NCI-H1694 treated with DMSO at 0.1 percent for 48 hours (cell line): Measurements from ENCODE around the gene PPP1R7.

Experiments
- DNase-seq: peaks from one replicate; lab custom pipeline; 2025; lab: John Stamatoyannopoulos, UW

PPP1R7 gene

DNA sequence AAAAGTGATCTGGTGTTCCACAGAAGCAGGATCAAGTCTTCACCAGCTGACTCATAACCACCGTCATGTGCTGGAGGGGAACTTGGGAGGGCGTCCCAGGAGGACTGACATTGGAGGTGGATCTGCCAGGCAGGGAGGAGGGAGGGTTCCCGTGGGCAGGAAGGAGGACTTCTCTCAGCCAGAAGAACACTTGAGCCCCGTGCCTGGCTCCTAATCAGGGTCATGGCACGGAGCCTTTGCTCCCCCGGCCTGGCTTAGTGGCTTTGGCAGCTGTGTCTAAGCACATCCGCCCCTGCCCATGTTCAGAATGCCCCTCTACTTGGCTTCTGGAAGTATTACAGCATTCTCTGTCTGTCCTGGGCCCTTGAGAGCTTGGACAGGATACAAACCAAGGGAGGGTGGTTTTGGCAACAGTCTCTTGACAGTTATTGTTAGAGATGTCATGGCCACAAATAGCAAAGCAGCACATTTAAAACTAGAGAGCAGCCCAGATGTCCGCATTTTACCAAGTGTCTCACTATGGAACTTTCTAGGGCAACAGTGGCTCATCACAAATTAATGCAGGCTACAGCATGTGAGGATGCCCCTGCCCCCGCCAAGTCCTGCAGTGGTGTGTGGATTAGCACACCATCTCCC is 11.5 kb downstream of the PPP1R7 start:
- DNase-seq = no peak

DNA sequence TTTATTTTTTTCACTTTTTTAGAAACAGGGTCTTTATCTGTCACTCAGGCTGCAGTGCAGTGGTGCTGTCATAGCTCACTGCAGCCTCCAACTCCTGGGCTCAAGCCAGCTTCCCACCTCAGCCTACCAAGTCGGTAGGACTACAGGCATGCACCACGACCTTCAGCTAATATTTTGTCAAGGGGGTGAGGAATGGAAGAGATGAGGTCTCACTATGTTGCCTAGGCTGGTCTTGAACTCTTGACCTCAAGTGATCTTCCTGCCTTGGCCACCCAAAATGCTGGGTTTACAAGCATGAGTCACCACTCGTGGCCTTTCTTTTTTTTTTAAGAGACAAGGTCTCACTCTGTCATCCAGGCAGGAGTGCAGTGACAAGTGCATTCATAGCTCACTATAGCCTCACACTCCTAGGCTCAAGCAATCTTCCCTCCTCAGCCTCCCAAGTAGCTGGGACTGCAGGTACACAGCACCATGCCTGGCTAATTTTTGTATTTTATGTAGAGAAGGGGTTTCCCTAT is 13.4 kb downstream of the PPP1R7 start:
- no peak for DNase-seq

DNA sequence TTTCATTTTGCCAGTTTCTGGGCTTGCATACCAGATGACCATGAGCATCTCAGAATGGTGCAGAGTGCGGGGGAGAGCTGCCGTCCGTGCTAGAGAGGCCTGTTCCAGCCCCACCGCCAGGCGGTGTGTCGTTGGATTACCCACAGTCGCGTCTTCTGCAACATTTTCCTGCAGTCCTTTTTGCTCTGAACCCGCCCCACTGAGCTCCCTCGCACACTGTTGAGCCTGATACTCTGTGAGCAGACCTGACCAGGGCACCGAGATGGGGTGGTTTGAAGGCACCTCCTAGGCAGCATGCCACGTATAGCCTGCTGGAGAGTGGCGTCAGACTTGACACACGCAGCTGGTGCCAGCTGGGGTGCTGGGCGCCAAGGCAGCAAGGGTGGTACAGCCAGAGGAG is 18.1 kb downstream of the PPP1R7 start:
- no peak for DNase-seq

DNA sequence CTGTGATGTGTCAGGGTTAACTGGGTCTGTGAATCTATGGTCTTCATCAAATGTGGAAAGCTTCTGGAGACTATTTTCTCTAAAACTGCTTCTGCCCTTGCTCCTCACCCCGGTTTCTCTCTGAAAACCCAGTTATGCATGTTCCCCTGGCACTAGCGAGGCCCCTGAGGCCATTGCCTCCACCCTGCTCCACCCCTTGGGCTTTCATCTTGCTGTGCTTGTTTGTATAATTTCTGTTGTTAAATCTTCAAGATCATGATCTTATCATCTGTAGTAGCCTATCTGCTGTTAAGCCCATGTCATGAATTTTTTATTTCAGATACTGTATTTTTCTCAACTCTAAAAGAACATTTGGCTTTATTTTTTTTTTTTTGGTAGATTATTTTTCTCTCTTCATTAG is 23.3 kb downstream of the PPP1R7 start:
- no peak for DNase-seq

DNA sequence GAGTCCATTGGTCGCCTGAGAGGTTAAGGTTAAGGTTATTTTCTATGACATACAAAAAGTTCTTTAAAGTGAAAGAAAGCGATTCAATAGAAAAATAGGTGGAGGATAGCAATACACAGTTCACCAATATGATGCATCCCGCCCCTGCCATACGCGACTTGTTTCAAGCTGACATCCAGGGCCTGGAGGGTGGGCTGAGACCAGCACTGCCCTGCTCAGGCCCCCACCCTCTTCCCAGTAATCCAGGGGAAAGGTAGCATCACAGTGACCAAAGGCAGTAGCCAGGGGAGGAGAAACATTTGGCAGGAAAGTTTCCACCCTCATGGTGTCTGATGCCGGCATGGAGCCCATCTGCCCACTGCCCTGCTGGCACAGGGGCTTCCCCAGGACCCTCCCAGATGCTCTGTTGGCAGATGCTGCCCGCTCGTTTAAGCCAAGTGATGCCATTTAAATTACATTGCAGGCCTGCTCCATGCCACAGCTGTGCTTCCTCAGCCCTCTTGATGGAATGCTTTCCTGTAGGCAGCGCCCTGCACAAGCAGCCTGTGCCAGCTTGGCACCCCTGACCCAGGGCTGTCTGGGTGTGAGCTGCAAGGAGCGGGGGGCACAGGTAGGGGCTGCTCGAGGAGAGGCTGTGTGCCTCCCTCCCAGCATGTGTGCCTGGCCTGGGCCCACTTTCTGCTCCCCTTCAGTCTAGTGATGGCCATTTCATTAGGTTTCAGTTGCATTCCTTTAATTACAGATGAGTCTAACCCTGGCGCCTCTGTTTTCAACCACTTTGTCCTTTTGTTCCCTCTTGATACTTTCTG is 27.5 kb downstream of the PPP1R7 start:
- DNase-seq = peak; percentile 67

DNA sequence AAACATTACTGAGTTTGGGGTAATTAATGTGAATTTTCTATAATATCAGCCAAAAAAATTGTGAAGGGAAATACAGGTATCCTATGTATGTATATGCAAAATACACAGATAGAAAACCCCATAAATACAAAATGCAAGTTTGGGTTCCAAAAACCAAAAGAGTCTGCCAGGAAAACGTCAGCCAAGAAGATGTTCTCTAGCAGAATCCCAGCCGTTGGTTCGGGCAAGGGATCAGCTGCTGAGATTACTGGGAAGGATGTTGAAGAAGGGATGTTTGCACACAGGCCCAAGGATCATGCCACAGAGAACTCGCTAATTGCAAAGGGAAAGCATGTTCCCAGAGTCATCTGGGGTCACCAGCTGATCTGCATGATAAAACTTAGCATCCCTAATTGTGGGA is 28.7 kb downstream of the PPP1R7 start:
- DNase-seq = no peak

DNA sequence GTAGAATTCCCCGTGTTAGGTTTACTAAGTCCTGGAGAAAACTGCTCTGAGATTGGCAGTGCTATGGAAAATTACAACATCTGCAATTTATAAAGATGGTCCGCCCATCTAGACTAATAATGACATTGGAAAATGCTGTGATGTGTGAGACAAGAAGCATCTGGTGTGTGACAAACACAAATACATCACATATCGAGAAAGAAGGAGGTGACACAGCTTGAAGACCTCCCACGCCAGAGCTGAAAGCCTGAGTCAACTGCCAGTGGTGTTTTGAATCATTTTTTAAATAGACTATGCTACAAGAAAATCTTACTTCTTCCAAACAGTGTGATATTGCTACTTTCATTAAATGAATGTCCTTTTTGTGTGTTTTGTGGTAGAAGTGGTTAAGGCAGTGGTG is 29.6 kb downstream of the PPP1R7 start:
- no peak for DNase-seq

DNA sequence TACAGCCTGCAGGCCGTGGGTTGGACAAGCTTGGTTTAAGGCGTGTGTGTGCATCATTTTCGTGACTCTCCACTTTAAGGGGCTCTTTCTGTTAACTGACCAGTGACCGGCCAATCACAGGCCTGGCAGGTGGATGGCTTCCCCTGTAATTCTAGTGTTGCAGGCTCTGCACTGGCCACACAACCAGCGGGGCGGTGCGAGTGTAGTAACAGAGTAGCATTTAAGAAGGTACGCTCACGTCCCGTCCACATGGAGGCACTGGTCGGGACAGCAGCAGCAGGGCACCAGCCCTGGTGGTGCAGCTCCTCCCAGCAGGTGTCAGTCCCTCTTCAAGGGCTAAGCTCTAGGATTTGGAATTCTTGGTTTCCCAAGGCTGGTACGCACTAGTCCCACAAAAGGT is 30.2 kb downstream of the PPP1R7 start:
- DNase-seq = no peak

DNA sequence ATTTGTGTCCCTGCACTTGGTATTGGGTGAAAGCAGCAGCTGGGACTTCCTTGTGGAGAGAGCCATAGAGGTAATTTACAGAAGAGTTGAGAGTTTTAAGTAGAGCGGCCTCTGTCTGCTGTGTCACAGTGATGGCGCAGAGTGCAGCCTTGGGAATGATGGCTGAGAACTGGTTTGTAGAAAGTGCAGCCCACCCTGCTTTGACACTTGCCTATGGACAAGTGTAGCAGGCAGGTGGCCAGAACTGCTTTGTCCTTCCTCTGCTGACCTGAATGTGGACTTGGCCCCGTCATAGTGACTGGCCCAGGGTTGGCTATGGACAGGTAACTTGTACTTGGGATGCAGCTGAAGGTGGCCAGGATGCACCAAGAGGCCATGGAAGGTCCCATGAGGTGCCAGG is 31.9 kb downstream of the PPP1R7 start:
- no peak for DNase-seq

DNA sequence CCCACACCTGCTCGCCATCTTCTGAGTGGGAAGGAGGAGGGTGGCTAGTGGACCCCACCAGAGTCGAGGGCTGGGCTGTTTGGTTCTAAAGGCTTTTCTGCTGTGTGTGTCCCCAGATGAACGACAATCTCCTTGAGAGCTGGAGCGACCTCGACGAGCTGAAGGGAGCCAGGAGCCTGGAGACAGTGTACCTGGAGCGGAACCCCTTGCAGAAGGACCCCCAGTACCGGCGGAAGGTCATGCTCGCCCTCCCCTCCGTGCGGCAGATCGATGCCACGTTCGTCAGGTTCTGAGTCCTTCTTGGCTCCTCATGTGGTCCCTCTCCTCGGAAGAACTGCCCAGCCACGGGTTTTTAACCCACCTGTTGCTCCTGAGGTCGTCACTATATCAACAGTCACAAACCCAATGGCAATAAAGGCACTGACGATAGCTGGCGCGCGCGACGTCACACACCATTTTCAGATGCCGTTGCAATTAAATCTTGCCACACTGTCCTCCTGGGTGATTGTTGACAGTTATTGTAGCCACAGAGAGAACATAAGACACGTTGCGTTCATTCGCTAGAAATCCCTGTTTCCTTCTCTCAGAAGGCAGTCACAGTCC is 32.4 kb downstream of the PPP1R7 start:
- DNase-seq = no peak

DNA sequence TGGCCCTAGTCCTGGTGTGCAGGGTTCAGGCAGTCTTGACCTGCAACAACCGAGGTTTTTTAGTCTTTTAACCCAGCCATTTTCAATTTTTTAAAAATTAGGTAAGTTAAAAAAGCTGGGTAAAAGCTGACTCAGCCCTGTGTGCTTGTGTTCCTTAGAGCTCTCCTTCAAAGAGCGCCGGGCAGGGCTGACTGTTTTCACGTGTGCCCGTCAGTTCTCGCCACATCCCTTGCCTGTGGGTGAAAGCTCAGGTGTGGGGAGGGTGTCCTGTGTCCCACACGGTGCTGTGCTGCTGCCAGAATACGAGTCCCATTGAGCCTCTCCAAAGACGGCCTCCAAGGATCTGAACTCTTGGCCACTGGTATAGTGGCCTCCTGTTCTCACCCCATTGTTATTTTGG is 33.0 kb downstream of the PPP1R7 start:
- DNase-seq = no peak

DNA sequence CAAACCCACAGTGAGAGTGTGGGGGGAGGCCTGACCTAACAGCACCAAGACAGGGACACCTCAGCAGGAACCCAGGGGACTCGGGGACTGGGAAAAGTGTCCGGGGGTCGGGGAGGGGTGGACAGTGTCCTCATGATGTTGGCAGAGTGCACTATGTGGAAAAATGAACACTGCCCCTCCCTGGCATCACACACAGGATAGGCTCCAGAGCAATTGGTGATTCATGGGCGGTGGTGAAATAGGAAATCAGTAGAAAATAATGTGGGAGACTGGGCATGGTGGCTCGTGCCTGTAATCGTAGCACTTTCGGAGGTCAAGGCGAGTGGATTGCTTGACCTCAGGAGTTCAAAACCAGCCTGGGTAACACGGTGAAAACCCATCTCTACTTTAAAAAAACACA is 34.6 kb downstream of the PPP1R7 start:
- no peak for DNase-seq

DNA sequence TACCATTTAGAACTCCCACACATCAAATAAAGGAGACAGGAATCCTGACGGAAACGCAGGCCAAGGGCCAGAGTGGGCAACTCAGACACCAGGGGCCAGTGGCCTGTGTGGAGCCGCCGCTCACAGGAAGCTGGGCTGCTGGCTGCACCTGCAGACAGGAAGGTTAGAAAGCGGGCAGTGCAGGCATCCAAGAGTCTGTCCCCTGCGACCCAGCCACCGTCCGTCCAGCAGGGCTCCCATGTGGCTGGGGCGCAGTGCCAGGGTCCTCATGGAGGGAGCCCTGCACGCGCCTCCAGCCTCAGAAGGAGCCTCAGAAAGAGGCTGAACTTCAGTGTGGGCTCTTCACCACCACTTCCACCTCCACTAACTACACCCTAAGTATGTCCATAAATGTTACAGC is 35.7 kb downstream of the PPP1R7 start:
- DNase-seq = no peak

DNA sequence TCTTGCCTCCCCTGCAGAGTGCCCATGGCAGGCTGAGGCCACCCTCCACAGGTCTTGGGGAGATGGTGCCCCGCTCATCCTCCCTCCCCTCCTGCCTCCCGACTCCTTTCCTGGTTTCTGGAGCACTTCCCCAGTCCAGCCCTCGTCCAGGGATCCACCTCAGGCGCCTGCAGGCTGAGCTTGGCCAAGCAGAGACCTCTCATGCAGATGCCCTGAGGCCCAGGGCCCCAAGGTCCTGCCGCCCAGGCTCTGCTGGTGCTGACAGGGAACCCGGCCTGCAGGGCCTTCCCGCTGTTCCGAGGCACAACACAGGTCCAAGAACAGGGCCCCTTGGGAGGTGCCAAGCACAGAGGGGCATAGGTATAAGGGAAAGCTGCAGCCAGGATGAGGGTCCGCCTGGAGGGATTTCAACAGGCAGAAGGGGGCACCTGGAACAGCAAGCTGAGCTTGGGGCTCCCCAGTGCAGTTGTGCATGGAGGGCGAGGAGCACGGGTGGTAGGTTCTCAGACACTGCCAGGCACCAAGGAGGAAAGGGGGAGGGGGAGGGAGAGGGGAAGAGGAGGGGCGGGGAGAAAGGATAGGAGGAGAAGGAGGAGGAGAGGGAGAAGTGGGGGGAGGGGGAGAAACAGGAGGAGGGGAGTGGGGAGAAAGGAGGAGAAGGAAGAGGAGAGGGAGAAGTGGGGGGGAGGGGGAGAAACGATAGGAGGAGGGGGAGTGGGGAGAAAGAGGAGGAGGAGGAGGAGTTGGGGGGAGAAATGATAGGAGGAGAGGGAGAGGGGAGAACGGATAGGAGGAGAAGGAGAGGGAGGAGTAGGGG is 37.0 kb downstream of the PPP1R7 start:
- no peak for DNase-seq

DNA sequence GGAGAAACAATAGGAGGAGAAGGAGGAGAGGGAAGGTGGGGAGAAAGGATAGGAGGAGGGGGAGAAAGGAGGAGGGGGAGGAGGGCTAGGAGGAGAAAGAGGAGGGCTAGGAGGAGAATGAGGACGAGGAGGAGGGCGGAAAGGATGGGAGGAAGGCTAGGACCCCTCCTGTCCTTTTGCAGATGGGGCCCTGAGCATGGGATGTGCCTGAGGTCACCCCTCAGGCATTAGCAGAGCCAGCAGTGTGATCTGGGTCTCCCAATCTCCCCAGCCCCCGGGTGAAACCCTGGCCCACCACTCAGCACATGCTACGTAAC is 37.6 kb downstream of the PPP1R7 start:
- DNase-seq = no peak

DNA sequence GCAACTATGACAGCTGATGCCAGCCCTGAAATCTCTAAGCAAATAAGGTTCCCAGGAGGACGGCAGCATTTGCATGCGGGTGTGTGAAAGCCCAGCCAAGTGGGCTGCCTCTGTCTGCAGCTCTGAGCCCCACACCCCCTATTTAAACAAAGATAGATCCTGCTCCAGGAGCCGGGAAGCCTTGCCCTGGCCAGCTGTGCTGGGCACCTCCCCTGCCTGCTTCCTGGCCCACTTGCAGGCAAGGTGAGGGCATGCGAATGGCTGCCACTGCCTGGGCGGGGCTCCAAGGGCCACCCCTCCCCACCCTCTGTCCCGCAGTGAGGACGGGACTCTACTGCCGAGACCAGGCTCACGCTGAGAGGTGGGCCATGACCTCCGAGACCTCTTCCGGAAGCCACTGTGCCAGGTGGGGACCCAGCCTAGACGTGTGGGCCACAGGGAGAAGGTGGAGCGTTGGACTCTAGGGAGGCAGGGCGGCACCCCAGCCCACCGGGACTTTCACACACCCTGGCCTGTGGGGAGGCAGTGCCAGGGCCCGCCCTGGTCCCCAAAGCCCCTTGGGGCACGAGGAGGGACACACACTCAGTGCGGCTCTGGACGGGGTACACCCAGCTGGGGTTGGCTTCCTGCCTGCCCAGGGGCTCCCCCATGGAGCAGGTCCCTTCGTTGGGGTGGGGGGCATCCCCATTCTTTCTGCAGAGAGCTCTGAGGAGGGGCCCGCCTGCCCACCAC is 38.3 kb downstream of the PPP1R7 start, which contains the start of gene ANO7:
TSS of gene ANO7 (plus strand) at position 317 of the 732 bp plus-strand sequence. CDS start 1,387 bp downstream, outside the sequence.
- no peak for DNase-seq

DNA sequence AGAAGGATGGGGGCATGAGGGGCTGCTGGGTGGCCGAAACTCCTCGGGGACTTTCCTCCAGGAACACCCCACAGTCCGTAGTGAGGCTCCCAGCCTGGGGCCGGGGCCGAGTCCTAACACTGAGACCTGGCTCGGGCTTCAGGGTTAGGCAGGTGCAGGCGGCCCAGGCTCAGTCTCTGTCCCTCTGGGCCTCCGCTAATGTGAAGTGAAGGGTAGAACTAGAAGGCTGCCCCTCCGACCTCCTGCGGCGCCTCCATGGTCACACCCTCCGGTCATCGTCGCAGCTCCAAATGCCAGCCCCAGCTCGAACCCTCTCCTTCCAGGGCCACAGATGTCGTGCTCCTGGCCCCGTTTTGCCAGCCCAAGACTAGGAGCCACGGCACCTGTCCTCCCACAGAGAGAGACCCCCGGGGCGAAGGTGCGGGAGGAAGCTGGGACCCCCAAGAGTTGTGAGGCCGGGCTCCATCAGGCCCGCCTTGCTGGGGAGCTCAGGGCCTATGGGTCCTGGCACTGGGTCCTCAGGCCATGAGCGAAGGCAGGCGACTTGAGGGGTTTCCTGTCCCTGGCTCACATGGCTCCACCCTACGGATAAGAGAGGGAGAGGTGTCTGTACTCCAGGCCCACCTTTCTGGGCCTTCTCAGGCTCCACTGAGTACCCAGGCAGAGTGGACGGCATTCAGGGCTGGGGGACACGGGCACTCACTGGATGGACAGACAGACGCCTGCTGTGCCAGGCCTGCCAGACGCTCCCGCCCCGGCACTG is 39.0 kb downstream of the PPP1R7 start:
- DNase-seq = no peak

DNA sequence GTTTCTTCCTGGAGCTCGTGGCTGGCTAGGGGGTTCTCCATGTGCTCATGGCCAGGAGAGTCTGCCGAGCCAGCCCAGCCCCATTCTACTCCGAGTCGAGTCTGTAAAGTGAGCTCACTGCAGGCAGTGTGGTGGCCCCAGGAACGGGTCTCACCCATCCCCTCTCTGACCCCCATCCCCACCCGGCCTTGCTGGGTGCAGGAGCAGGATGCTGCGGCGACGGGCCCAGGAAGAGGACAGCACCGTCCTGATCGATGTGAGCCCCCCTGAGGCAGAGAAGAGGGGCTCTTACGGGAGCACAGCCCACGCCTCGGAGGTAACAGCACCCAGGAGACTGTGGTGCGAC is 39.6 kb downstream of the PPP1R7 start:
- no peak for DNase-seq

DNA sequence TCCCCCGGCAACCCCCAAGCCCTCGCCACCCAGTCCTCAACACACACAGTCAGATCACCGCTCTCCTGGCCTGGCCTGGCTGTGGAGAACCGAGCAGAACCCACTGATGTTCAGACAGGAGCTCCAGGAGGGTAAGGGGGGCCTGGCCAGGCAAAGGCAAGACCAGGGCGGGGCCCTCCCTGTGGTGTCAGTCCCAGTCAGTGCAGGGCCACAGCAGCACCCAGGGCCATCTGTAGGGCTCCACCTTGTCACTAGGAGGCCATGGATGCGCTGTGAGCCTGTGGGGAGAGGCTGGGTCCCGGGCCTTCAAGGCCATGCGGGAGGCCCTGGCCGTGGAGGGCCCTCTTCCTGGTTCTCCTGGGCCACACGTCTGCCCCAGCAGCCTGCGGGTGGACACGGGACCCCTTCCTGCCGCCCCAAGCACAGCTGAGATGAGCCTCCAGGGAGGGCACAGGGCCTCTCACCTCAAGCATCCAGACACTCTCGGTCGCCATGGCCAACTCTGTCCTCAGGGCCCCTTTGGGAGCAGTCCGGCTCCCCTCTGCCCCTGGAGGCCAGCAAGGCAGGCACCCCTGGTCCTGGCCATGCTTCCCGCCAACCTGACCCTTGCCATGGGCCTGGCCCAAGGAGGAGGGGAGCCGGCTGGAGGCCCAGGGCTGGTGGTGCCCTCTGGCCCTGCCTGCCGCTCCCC is 40.2 kb downstream of the PPP1R7 start:
- DNase-seq = no peak

DNA sequence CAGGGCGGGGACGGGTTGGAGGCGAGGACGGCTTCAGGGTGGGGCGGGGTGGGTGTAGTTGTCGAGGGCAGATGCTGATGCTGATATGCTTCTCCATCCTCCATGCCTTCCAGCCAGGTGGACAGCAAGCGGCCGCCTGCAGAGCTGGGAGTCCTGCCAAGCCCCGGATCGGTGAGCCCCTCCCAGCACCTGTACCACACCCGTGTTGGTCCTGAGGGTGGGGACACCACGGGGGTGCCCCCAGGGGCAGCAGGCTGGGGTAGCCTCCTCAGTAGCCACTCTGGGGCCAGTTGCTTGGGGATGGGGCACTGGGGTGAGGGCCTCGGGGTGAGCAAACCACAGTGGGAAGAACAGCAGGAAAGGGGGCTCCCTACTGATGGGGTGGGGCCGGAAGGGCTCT is 40.8 kb downstream of the PPP1R7 start:
- no peak for DNase-seq
